ENCODE measurements around the gene ATP1A3.

Gene ATP1A3

DNA sequence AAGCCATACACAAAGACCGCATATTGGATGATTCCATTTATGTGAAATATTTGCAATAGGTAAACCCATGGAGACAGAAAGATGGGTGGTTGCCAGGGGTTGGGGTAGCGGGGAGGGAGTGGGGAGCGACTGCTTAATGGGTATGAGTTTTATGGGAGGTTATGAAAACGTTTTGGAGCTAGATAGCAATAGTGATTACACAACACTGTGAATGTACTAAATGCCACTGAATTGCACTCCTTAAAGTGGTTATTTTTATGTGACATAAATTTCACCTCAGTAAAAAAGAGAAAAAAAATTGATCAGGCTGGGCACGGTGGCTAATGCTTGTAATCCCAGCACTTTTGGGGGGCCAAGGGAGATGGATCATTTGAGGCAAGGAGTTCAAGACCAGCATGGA is 39.4 kb upstream of the ATP1A3 start:
- no peak for DNase-seq (ENCODE audit: low read depth)
- no peak overlapping the region for H3K4me3 ChIP-seq (ENCODE audit: low read depth, low read length)
- TF ChIP-seq, protein P1, sequence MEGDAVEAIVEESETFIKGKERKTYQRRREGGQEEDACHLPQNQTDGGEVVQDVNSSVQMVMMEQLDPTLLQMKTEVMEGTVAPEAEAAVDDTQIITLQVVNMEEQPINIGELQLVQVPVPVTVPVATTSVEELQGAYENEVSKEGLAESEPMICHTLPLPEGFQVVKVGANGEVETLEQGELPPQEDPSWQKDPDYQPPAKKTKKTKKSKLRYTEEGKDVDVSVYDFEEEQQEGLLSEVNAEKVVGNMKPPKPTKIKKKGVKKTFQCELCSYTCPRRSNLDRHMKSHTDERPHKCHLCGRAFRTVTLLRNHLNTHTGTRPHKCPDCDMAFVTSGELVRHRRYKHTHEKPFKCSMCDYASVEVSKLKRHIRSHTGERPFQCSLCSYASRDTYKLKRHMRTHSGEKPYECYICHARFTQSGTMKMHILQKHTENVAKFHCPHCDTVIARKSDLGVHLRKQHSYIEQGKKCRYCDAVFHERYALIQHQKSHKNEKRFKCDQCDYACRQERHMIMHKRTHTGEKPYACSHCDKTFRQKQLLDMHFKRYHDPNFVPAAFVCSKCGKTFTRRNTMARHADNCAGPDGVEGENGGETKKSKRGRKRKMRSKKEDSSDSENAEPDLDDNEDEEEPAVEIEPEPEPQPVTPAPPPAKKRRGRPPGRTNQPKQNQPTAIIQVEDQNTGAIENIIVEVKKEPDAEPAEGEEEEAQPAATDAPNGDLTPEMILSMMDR (IDR thresholded peaks at IDR 0.05; ENCODE audit: insufficient read depth, low read depth, low read length, missing control alignments): no peak

DNA sequence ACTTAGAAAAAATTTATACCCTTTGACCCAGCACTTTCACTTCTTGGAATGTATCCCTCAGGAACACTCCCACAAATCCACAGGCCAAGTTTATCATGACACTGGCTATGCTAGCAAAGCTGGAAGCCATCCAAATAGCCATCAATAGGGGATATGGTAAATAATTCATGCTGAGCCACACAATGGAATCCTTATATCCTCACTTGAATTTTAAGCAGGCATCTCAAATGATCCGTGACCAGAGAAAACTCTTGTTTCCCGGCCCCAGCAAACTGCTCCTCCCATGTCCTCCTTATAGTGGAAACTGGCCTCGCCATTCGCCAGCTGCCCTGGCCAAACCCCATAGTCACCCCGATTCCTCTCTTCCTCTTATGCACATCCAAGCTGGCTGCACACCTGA is 38.4 kb upstream of the ATP1A3 start:
- H3K4me3 ChIP-seq (ENCODE audit: low read depth, low read length): no peak overlapping the region
- TF ChIP-seq, protein P1 (IDR thresholded peaks at IDR 0.05; ENCODE audit: insufficient read depth, low read depth, low read length, missing control alignments): no peak
- DNase-seq (ENCODE audit: low read depth): no peak

DNA sequence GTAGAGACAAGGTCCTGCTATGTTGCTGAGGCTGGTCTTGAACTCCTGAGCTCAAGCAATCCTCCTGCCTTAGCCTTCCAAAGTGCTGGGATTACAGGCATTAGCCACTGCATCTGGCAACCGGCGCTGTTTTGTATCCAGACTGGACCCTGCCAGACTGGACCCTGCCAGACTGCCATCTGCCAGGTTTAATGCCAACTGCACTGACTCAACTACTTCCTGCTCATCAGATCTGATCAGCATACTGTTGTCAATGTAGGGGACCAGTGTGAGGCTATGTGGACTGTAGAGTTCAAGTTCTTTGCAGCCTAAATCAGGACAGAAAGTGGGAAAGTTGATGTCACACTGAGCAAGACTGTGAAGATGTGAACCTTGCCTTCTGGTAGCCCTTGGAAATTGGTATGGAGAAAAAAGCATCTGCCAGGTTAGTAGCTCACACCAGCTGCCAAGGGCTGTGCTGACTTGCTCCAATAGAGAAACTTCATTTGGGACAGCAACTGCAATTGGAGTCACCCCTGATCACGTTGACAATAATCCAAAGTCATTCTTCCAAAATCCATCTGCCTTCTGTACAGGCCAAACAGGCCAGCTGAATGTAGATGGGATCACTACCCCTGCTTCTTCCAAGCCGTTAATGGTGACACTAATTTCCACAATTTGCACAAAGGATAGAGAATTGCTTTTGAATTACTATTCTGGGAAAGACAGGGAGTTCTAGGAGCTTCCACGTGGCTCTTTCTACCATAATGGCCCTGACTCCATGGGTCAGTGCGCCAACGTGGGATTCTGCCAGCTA is 36.8 kb upstream of the ATP1A3 start:
- DNase-seq (ENCODE audit: low read depth): no peak

DNA sequence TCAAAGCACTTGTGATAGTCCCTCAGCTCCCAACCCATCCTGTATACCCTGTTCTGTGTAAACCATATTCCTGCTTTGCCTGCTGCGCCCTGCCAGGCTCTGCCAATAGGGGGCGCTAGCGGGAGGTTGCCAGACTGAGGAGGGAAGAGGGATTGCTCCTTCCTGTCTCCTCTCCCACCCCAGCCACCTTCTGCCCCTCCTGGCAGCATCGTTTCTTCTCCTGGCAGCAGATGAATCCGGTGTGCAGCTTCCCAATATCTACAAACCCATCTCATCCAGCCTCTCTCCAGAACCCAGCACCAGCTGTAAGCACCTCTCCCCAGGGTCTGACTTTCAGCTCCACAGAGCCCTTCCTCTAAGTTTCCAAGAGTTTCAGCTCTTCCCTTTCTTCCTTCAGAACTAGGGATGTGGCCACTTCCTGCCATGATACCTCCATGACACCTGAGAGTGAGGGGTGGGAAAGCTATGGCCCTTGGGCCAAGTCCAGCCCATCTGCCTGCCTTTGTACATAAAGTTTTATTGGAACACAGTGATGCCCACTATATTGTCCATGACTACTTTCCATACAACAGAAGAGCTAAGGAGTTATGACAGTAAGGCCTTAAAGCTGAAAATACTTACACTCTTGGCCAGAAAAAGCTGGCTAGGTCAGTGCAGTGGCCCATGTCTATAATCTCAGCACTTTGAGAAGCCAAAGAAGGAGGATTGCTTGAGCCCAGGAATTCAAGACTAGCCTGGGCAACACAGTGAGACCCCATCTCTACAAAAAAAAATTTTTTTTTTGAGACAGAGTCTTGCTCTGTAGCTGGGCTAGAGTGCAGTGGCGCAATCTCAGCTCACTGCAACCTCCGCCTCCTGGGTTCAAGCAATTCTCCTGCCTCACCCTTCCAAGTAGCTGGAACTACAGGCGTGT is 34.5 kb upstream of the ATP1A3 start:
- DNase-seq (ENCODE audit: low read depth): peak; percentile 10
- TF ChIP-seq, protein P1 (IDR thresholded peaks at IDR 0.05; ENCODE audit: insufficient read depth, low read depth, low read length, missing control alignments): peak; percentile 64
- H3K4me3 ChIP-seq (ENCODE audit: low read depth, low read length): no peak overlapping the region

More for the DNA sequence above, 36.8 kb upstream of the ATP1A3 start:
- TF ChIP-seq, protein P1 (IDR thresholded peaks at IDR 0.05; ENCODE audit: insufficient read depth, low read depth, low read length, missing control alignments): no peak
- H3K4me3 ChIP-seq (ENCODE audit: low read depth, low read length): no peak overlapping the region

DNA sequence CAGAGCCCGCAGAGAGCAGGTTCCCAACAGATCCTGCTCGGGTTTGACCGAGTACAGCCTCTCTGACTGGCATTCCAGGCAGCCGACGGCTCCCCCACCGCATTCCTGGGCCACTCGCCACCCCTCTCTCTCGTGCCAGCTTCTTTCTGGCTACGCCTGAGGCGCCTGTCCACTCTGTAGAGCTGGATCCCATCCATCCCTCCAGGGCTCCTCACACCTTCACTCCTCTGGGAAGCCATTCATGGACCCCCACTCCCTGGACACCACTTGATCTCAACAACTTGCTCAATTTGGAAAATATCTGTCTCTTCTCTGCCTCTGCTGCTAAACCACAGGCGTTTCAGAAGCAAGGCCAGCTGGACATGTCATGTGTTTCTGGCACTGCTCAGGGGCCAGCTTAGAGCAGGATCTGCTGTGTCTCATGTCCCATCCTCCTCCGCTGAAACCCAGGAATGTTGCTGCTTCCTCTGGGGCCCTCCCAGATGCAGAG is 30.6 kb upstream of the ATP1A3 start:
- DNase-seq (ENCODE audit: low read depth): no peak
- H3K4me3 ChIP-seq (ENCODE audit: low read depth, low read length): no peak overlapping the region
- TF ChIP-seq, protein P1 (IDR thresholded peaks at IDR 0.05; ENCODE audit: insufficient read depth, low read depth, low read length, missing control alignments): no peak

DNA sequence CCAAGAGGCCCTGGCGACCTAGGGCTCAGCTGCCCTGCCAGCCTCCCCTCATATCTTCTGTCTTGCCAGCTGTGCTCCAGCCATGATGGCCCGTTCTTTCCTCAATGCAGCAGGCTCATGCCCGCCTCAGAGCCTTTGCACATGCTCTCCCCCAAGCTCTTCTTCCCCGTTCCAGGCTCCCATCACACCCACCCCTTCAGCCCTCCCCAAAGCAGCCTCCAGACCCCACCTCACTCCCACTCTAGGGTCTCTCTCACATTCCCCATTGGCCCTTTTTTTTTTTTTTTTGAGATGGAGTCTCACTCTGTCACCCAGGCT is 29.9 kb upstream of the ATP1A3 start:
- TF ChIP-seq, protein P1 (IDR thresholded peaks at IDR 0.05; ENCODE audit: insufficient read depth, low read depth, low read length, missing control alignments): no peak
- no peak overlapping the region for H3K4me3 ChIP-seq (ENCODE audit: low read depth, low read length)
- no peak for DNase-seq (ENCODE audit: low read depth)
